NT2/D1 (cell line): ENCODE results near the gene CABP1.

Experiments
- SUZ12 ChIP-seq: IDR thresholded peaks from 2 replicates; pipeline ENCODE4 v1.6.1; 2011; ENCODE audit not compliant: insufficient read length, insufficient read depth; ENCODE audit errors: extremely low read depth
- YY1 ChIP-seq: IDR thresholded peaks from 2 replicates; pipeline ENCODE4 v1.6.1; 2011; ENCODE audit not compliant: insufficient read length, insufficient read depth
- ZNF274 ChIP-seq: IDR thresholded peaks from 2 replicates; pipeline ENCODE4 v1.6.1; 2011; ENCODE audit warnings: mild to moderate bottlenecking, low read depth, low read length

- TF ChIP-seq ZNF274 (no peak), YY1 (no peak), SUZ12 (no peak)
Measured at GRCh38 chr12:120614848-120615247, 25.6 kb upstream of the CABP1 start.
